NCI-H1048 (cell line): ENCODE measurements around the gene OPTC.

Experiments used
- DNase-seq: peaks from one replicate; lab custom pipeline; 2025; lab: John Stamatoyannopoulos, UW

The OPTC gene

GRCh38 chr1:203536980-203537455 is 43.1 kb downstream of the OPTC start:
- no peak for DNase-seq

DNA sequence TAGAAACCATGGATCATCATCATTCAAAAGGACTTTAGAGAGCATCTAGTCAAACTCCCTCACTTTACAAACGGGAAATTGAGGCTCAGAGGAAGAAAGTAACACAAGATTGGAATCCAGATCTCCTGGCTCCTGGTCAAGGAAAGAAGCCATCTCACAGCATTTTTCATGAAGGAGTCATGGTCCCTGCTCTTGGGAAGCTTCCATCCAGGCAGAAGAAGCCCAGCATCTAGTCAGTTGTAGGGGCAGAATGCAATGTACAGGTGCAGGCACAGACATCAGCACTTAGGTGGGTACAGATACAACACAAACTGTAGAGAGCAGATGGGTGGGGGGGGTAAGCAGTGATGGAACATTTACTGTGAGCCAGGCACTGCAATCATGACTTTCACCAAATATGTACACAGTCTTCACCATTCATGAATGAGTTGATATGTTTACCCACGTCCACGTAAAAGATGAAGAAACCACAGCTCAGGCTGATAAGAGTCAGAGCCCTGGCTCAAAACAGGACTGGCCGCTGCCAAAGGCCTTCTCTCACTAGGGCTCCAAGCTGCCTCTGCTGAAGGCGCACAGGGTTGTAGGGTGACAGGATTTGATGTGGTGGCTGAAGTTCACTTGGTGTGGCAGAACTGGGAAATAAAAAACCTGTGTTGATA is 44.0 kb downstream of the OPTC start:
- no peak for DNase-seq

- DNase-seq, result no peak
Measured at GRCh38 chr1:203538726-203539125, 44.8 kb downstream of the OPTC start.

DNA sequence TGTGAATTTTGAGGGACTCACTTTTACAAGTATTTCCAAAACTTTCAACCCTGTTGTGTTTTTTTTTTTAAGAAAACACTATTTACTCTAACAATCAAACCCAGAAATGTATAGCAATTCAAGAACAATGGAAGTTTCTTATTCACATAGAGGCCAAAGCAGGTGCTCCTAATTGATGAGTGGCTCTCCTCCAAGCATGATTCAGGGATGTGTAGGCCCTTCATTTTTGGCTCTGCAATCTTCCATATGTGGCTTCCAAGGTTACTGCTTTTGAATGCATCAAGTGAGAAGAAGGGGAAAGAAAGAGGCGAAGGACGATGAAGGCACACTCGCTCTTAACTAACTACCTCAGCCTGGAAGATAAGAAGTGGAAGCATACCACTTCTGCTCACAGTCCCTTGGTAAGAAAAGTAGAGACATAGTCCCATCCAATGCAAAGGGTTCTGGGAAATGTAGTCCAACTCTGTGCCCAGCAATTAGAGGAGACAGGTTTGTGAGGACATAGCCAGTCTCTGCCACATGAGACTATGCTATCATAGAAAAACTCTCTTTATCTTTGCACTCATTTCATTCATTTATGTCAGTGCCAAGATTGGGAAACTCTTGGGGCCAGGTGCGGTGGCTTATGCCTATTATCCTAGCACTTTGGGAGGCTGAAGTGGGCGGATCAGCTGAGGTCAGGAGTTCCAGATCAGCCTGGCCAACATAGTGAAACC is 46.0 kb downstream of the OPTC start:
- no peak for DNase-seq

DNA sequence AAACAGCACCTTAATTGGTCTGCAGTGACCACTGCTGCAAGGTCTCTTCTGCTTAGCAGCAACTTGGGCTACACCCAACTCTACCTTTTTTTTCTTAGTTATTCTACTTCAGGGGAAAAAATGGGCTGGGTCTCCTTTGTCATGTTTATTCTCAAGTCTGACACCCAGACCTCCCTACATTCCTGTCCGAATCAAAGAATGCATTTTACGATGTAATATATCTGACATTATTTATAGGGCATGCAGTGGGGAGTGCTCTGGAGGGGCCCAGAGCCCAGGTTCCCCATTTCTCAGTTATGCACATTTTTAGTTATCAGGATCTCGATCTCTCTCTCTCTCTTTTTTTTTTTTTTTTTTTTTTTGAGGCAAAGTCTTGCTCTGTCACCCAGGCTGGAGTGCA is 50.5 kb downstream of the OPTC start:
- no peak for DNase-seq

- no peak for DNase-seq
Measured at GRCh38 chr1:203544978-203545816, 51.2 kb downstream of the OPTC start.

DNA sequence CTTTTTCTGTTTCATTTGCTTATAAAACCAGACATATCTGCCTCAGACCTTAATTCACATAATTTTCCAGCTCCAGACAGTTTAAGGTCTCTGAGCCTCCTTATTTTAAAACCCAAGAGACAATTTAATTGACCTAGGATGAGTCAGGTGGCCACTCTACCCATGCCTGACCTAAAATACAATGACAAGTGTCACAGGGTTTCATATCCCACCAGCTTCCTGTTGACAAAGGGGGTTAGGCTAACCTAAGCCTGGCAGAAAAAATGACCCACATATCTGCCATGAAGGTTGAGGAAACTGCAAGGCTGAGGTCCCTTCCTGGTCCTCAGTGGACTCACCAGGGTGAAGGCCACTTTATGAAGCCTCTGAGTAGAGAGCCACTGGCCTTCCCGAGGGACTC is 52.3 kb downstream of the OPTC start:
- no peak for DNase-seq

GRCh38 chr1:203547147-203547546 is 53.2 kb downstream of the OPTC start:
- no peak for DNase-seq

- DNase-seq, result no peak
Measured at GRCh38 chr1:203547771-203548421, 53.9 kb downstream of the OPTC start.

DNA sequence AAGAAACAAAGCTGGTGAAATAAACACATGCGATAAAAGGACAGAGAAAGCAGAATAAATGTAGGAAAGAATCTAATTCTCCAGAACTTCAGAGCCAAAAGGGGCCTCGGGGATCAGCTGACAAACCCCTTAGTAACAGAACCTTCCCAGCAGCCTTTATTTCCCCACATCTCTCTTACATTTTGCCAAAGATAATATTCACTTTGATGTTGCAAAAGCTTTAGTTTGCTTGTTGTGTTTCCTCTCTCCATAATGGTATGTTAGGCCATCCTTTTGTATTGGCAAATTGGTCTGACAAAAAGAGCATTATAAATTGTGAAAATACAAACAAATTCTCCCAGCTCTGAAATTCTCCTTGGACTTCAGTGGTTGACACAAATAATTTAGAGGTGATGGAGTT is 54.9 kb downstream of the OPTC start:
- DNase-seq, result no peak

- no peak for DNase-seq
Measured at GRCh38 chr1:203549309-203549708, 55.4 kb downstream of the OPTC start.

- no peak for DNase-seq
Measured at GRCh38 chr1:203550846-203551245, 56.9 kb downstream of the OPTC start.

DNA sequence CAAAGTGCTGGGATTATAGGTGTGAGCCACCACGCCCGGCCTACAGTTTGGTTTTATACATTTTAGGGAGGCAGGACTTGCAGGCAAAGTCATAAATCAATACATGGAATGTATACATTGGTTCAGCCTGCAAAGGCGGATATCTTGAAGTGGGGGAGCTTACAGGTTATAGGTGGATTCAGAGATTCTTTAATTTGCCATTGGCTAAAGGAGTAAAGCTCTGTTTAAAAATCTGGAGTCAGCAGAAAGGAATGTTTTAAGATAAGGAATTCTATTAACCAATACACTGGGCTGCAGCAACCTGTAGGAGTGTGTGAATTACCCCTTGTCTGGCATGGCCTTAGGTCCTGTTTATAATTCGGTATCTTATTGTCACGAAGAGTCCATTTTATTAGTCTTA is 57.6 kb downstream of the OPTC start:
- DNase-seq, result no peak

DNA sequence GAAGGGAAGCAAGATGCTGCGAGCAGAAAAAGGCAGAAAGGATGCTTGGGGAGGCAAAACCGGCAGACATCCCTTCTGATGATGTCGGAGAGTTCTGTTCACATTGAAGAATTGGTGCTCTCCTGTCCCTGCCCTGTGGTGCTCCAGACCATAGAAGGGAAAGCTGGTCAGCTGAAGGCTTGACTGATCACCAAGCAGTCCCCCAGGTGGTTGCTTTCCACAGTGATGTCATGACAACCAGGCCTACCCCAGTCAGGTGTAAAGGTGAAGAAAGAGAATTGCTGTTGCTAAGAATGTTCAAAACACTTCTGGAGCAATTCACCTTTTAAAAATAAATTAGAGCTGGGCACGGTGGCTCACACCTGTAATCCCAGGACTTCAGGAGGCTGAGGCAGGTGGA is 59.5 kb downstream of the OPTC start:
- no peak for DNase-seq

DNA sequence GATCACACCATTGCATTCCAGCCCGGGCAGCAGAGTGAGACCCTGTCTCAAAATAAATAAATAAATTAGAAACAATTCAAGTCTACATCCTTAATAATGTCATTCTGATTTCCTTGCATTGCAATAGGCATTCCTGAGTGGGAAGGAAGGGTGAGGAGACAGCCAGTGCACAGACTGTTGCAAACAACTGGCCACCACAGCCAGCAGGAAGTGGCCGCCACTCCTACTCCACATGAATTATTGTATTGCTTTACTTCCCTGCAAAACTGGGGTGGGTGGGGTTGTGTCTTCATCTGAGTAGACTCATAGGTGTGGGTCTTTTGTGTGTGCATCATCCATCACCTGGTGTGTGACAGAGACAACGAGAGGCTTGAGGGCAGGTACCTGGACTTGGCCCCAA is 60.1 kb downstream of the OPTC start:
- DNase-seq, result no peak

GRCh38 chr1:203555076-203555475 is 61.1 kb downstream of the OPTC start:
- no peak for DNase-seq

- no peak for DNase-seq
Measured at GRCh38 chr1:203555511-203556046, 61.6 kb downstream of the OPTC start.

GRCh38 chr1:203556047-203556851 is 62.3 kb downstream of the OPTC start:
- peak; percentile 88 for DNase-seq

GRCh38 chr1:203557390-203557789 is 63.4 kb downstream of the OPTC start:
- DNase-seq, result no peak

DNA sequence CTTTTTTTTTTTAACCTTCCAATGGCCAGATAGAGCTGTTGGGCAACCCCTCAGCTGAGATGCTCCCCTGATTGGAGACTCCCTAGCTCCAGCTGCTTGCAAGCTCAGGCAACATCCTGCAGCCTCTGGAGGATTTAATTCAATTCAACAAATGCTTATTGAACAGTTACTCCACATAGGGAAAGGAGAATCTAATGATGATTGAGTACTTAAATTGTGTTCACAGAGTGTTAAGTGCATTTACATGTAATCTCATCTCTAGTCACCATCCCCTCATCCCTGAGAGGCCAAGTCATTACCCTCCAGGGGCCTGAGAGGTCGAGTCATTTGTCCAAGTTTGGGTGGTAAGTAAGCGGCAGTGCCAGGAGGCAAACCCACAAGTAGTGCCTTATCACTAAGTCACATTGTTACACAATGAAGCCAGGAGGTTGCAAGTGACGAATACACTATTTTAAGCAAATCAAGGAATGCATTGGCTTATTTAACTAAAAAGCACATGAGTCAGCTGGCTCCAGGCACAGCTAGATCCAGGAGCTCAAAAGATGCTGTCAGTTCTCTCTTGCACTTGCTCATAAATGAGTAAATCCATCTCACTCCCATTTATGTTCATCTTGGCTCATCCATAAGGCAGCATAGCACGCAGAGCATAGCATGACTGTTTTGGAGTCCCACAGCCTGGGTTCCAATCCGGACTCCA is 64.3 kb downstream of the OPTC start:
- DNase-seq, result no peak
